OCI-LY1 (cell line): ENCODE measurements around the gene DACH1.

Experiments used
- H2AFZ ChIP-seq: fragments of 200-600 bp; sonication (generic), shearing (Covaris generic); 2 replicates; pipeline ENCODE4 v1.6.0; 2014; ENCODE audit warnings: antibody characterized with exemption, mild to moderate bottlenecking, low read length
- H3F3A ChIP-seq: fragments of 200-600 bp; sonication (generic), shearing (Covaris generic); 2 replicates; pipeline ENCODE4 v1.6.0; 2014; ENCODE audit warnings: mild to moderate bottlenecking, antibody characterized with exemption, low read length, moderate library complexity; ENCODE audit not compliant: insufficient read depth
- H3K27ac ChIP-seq: fragments of 200-600 bp; sonication (generic); 2 replicates; pipeline ENCODE4 v1.5.1; 2014; ENCODE audit warnings: low read length, mixed run types, mild to moderate bottlenecking, low read depth; ENCODE audit not compliant: poor library complexity, severe bottlenecking
- H3K27me3 ChIP-seq: fragments of 200-600 bp; sonication (generic); 2 replicates; pipeline ENCODE4 v1.6.0; 2014; ENCODE audit warnings: antibody characterized with exemption, mild to moderate bottlenecking, low read length, moderate library complexity; ENCODE audit not compliant: insufficient read depth
- H3K36me3 ChIP-seq: fragments of 200-600 bp; sonication (generic); 2 replicates; pipeline ENCODE4 v1.6.1; 2014; ENCODE audit warnings: mild to moderate bottlenecking, antibody characterized with exemption, low read length, moderate library complexity, mixed read lengths; ENCODE audit not compliant: insufficient read depth
- H3K4me1 ChIP-seq: fragments of 200-600 bp; sonication (generic); 2 replicates; pipeline ENCODE4 v1.5.1; 2014; ENCODE audit warnings: mild to moderate bottlenecking, low read length, moderate library complexity; ENCODE audit not compliant: insufficient read depth, severe bottlenecking
- H3K4me2 ChIP-seq: fragments of 200-600 bp; sonication (generic), shearing (Covaris generic); 2 replicates; pipeline ENCODE4 v1.6.1; 2014; ENCODE audit warnings: low read length
- H3K4me3 ChIP-seq: fragments of 200-600 bp; sonication (generic); 2 replicates; pipeline ENCODE4 v1.5.1; 2014; ENCODE audit warnings: low read length, low read depth, mild to moderate bottlenecking, mixed read lengths; ENCODE audit not compliant: poor library complexity, severe bottlenecking
- H3K79me2 ChIP-seq: fragments of 200-600 bp; shearing (Covaris generic); 2 replicates; pipeline ENCODE4 v1.6.1; 2016; ENCODE audit warnings: mixed run types, low read length, mixed read lengths; ENCODE audit not compliant: insufficient read depth
- H3K9ac ChIP-seq: fragments of 200-600 bp; sonication (generic), shearing (Covaris generic); 2 replicates; pipeline ENCODE4 v1.6.1; 2014; ENCODE audit warnings: mild to moderate bottlenecking, low read length, mixed read lengths
- H3K9me2 ChIP-seq: fragments of 200-600 bp; sonication (generic), shearing (Covaris generic); 2 replicates; pipeline ENCODE4 v1.6.1; 2014; ENCODE audit warnings: low read depth, mild to moderate bottlenecking, low read length, mixed read lengths
- H3K9me3 ChIP-seq: fragments of 200-600 bp; shearing (Covaris generic); 2 replicates; pipeline ENCODE4 v1.6.1; 2014; ENCODE audit warnings: low read length, mixed read lengths
- H4K20me1 ChIP-seq: fragments of 200-600 bp; sonication (generic), shearing (Covaris generic); 2 replicates; pipeline ENCODE4 v1.6.0; 2016; ENCODE audit warnings: mild to moderate bottlenecking, low read length; ENCODE audit not compliant: insufficient read depth
- EZH2 ChIP-seq: fragments of 200-600 bp; sonication (generic), shearing (Covaris generic); IDR thresholded peaks from 2 replicates; pipeline ENCODE4 v1.8.0; 2017; ENCODE audit warnings: borderline replicate concordance, mixed run types, mild to moderate bottlenecking, antibody characterized with exemption, low read length, moderate library complexity, mixed read lengths
- TF ChIP-seq, protein P1 (sequence below): fragments of 200-600 bp; sonication (generic), shearing (Covaris generic); IDR thresholded peaks from 2 replicates; pipeline ENCODE4 v1.5.1; 2017; ENCODE audit warnings: mild to moderate bottlenecking, antibody characterized with exemption, low read length, moderate library complexity, mixed read lengths

Gene DACH1

DNA sequence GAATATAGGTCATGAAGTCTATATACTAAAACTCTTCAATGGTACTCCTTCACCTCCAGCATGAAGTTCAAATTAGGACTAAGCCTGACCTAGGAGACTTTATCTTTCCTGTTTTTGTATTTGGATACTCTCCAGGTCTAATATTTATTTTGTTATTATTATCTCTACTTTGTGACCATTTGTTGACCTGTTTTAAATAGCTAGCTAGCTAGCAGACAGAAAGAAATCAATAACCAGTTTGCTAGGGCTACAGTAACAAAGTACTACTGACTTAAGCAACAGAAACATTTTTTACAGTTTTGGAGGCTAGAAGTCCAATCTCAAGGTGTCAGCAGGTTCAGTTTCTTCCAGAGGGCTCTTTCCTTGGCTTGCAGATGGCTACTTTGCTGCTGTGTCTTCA, 15.1 kb upstream of the DACH1 start:
- H3F3A ChIP-seq = no peaks in the 10 kb centered on the region
- H3K36me3 ChIP-seq = no peaks in the 10 kb centered on the region
- H3K4me3 ChIP-seq = no peak overlapping the region
- no peak overlapping the region for H3K9ac ChIP-seq
- TF ChIP-seq EZH2 = no peak
- TF ChIP-seq, protein P1, sequence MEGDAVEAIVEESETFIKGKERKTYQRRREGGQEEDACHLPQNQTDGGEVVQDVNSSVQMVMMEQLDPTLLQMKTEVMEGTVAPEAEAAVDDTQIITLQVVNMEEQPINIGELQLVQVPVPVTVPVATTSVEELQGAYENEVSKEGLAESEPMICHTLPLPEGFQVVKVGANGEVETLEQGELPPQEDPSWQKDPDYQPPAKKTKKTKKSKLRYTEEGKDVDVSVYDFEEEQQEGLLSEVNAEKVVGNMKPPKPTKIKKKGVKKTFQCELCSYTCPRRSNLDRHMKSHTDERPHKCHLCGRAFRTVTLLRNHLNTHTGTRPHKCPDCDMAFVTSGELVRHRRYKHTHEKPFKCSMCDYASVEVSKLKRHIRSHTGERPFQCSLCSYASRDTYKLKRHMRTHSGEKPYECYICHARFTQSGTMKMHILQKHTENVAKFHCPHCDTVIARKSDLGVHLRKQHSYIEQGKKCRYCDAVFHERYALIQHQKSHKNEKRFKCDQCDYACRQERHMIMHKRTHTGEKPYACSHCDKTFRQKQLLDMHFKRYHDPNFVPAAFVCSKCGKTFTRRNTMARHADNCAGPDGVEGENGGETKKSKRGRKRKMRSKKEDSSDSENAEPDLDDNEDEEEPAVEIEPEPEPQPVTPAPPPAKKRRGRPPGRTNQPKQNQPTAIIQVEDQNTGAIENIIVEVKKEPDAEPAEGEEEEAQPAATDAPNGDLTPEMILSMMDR = no peak
- no peaks in the 10 kb centered on the region for H3K9me3 ChIP-seq
- no peaks in the 10 kb centered on the region for H3K9me2 ChIP-seq
- no peaks in the 10 kb centered on the region for H3K27me3 ChIP-seq
- no peaks in the 10 kb centered on the region for H4K20me1 ChIP-seq
- H3K4me2 ChIP-seq = no peak overlapping the region
- no peak overlapping the region for H3K27ac ChIP-seq
- H3K4me1 ChIP-seq = no peaks in the 10 kb centered on the region
- no peak overlapping the region for H2AFZ ChIP-seq
- H3K79me2 ChIP-seq = no peaks in the 10 kb centered on the region

DNA sequence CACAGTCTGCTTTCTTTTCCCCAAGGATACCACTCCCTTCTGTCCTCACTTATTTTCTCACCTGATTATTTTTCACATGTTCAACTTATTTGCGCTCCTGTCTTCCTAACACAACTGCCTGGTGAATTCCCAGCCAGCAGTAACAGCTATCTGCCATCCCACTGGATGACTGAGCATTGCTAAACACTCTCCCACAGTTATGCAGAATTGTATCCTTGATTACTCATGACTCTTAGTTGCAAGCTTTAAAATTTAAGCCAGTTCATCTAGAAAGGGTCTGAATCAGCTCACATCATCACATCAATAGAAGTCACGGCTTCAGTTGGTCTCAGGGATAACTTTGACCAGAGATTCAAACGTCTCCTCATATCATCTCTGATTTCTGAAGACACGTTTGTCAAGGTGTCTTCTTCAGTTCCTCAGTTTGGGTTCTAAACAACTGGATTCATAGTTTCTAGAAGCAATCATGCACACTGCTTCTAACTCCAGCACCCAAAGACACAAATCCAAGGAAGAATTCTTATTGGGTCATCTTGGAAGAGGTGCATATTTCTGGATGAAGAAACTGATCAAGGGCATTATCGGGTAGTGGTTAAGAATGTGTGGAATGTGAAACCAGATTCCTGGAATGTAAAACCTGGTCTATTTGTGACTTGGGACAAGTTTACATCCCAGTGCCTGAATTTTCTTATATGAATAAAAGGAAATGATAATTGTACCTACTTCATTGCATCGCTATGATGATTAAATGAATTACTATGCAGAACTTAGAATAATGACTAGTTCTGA, 13.9 kb upstream of the DACH1 start:
- H3K9me3 ChIP-seq = no peaks in the 10 kb centered on the region

DNA sequence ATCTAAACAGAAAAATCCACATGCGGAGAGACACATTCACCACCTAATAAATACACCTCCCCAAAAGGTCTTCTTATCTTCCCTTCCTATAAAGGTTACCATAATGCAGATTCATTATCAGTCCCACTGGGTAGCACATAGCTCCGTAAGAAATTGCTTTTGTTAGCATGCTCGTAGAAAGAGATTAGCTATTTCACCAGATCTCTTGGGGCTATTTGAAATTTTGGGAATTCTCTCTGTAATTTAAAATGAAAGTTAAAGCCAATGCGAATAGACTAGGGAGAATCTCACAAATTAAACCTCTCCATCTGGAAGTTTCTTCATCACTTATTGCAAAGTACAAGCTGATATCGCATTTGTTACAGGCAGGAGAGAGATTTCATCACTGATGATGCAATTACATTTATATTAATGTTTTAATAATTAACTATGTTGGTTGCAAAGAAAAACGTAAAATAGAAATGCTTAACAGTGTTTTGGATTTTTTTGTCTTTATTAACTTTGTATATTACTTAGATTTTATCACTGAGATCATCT, 12.9 kb upstream of the DACH1 start:
- TF ChIP-seq, protein P1 = no peak
- no peak for TF ChIP-seq EZH2
- Histone ChIP-seq H3K9me3 (no peaks in the 10 kb centered on the region), H3K79me2 (no peaks in the 10 kb centered on the region), H3K9ac (no peak overlapping the region), H3K27me3 (no peaks in the 10 kb centered on the region), H3K9me2 (no peaks in the 10 kb centered on the region), H3K4me1 (no peaks in the 10 kb centered on the region), H3K4me2 (no peak overlapping the region), H3F3A (no peaks in the 10 kb centered on the region), H3K4me3 (no peak overlapping the region), H2AFZ (no peak overlapping the region), H3K36me3 (no peaks in the 10 kb centered on the region), H3K27ac (no peak overlapping the region), H4K20me1 (no peaks in the 10 kb centered on the region)

More for the DNA sequence above, 13.9 kb upstream of the DACH1 start:
- no peaks in the 10 kb centered on the region for H3K27me3 ChIP-seq
- H3K27ac ChIP-seq = no peak overlapping the region
- H3F3A ChIP-seq = no peaks in the 10 kb centered on the region
- no peaks in the 10 kb centered on the region for H3K9me2 ChIP-seq
- no peaks in the 10 kb centered on the region for H4K20me1 ChIP-seq
- H3K4me3 ChIP-seq = no peak overlapping the region
- H3K4me1 ChIP-seq = no peaks in the 10 kb centered on the region
- no peak overlapping the region for H3K4me2 ChIP-seq
- no peak overlapping the region for H3K9ac ChIP-seq
- no peaks in the 10 kb centered on the region for H3K79me2 ChIP-seq
- no peaks in the 10 kb centered on the region for H3K36me3 ChIP-seq
- TF ChIP-seq, protein P1 = no peak
- no peak for TF ChIP-seq EZH2
- H2AFZ ChIP-seq = no peak overlapping the region
